Activated effector memory CD4-positive, alpha-beta T cell treated with Interleukin-2 at 50 U/mL for 16 hours (primary cell): ENCODE results near the gene SPDYC.

Experiments used
- DNase-seq: peaks from one replicate; pipeline ENCODE4 v3.0.0-alpha.2; 2020

Gene SPDYC

DNA sequence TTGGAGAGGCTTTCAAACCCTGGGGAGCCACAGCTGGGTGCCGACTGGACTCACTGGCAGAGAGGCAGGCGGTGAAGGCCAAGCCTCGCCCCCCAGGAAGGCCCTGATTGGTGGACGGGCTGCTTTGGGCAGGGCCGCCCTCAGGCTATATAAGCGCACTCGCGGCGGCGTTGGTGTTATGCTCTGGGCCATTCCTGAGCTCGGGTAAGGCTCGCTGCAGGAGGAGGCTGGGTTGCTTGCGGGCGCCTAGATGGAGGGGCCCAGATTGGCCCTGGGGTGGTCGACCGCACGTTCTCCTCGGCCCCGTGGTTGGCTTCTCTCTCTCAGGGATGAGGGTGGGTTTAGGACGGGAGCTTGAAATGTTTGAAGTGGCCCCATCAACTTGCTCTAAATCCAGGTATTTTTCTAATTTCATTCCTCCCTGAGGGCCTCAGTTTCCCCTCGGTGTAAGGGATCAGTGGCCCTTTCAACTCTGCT, at the start of gene SPDYC:
TSS of gene SPDYC (plus strand) at position 176 of the 477 bp plus-strand sequence. CDS start 1,125 bp downstream, outside the sequence.
- DNase-seq, result no peak

- DNase-seq, result no peak
These were observed 49.2 kb upstream of the SPDYC start for GRCh38 chr11:65120831-65121230.

GRCh38 chr11:65121447-65121864, 48.6 kb upstream of the SPDYC start:
- DNase-seq, result no peak

DNA sequence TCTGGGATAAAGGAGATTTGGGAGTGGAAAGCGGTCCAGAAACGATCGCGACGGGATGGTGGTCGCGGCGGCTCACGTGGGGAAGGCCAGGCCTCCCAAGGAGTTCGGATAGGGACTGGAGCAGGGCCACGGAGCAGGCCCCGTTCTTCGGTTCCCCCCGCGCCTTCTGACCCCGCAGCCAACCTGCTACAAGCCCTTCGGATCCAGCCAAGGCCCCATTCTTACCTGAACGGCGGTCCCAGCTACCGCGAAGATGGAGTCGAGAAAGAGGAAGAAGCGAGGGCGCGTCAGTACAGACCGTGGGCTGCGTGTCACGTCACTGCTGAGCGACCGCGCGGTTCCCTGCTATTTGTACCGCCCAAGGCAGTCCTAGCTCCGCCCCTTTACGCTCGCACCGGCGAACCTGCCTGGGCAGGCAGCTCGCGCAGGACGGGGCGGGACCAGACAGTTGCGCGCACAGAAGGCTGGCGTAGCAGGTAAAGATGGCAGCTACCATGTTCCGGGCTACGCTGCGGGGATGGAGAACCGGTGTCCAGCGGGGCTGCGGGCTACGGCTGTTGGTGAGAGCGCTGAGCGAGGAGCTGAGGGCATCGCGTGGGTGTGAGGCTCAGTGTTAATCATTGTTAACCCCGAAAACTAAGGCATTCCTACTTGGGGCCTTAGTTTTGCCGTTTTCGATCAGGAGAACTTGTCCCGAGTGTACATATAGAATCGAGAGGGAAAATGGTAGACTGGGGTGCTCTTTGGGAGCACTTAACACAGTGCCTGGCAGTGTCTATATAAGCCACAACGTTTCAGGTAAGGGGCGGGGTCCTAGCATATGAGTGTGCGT, 48.0 kb upstream of the SPDYC start, which contains the start of the genes FAU and MRPL49:
TSS of gene FAU (minus strand) at position 270 of the 832 bp plus-strand sequence. CDS start 321 bp downstream, outside the sequence.
TSS of gene MRPL49 (plus strand) at position 457 of the 832 bp plus-strand sequence. CDS start at position 483, 26 bp downstream.
- DNase-seq, result peak; percentile 98

GRCh38 chr11:65124480-65125196, 45.4 kb upstream of the SPDYC start:
- DNase-seq, result no peak

- no peak for DNase-seq
These were observed 44.6 kb upstream of the SPDYC start for GRCh38 chr11:65125197-65126056.

DNA sequence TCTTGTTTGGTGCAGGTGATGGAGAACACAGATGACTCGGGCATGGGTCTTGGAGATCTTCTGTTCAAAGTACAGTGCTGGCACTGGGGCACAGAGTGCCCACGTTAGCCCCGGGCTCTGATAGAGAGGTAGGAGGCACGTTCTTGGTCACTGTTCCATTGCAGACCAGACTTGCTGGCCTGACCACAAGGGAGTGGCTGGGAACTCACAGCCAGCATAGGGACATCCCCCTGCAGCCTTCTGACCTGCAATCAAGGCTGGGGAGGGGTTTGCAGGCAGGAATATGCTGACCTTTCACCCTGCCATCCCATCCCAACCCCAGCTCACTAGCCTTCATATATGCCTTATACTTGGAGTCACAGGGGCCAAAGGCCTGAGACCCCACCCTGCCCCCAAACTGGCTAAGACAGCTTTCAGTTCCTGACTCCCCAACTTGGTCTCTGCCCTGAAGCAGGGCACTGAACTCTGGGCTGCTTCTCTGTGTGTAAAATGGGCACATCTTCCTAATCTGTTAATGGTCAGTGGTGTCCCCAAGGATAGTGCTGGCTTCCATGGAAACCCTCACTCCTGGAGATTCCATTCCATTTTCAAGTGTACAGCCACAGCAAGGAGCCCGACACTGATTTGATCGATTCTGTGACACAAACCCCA, 43.3 kb upstream of the SPDYC start:
- no peak for DNase-seq

DNA sequence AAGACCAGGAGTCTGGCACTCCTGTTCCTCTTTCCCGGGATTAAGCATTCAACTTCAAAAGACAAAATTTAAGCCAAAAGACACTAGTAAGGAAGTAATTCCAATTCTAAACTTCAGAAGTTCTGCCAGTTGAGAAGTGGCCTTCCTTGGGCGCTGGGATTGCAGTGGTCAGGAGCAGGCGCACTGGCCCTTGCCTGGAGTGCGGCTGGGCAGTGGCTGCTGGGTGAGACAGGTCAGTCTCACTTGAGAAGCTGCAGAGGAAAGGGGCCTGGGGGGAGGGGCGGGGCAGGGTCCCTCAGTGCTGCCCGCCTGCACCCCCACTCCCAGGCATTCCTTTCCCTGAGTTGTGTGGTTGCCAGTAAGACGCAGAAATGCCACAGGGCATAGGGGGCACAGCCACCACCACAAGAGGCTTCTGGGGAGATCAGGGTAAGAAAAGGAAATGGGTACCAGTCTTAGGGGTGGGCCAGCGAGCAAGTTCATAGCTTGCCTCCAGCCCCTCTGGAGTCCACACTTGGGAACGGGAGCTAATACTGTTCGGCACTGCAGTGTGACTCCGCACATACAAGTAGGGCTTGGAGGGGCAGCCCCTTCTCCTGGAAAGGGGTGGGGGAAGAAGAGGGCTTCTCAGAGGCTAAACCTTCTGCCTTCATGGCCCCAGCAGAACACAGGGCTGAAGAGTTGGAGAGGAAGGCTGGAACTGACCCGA, 42.4 kb upstream of the SPDYC start:
- no peak for DNase-seq

- no peak for DNase-seq
These were observed 41.6 kb upstream of the SPDYC start for GRCh38 chr11:65128182-65129145.

GRCh38 chr11:65129649-65130441, 40.2 kb upstream of the SPDYC start:
- no peak for DNase-seq

DNA sequence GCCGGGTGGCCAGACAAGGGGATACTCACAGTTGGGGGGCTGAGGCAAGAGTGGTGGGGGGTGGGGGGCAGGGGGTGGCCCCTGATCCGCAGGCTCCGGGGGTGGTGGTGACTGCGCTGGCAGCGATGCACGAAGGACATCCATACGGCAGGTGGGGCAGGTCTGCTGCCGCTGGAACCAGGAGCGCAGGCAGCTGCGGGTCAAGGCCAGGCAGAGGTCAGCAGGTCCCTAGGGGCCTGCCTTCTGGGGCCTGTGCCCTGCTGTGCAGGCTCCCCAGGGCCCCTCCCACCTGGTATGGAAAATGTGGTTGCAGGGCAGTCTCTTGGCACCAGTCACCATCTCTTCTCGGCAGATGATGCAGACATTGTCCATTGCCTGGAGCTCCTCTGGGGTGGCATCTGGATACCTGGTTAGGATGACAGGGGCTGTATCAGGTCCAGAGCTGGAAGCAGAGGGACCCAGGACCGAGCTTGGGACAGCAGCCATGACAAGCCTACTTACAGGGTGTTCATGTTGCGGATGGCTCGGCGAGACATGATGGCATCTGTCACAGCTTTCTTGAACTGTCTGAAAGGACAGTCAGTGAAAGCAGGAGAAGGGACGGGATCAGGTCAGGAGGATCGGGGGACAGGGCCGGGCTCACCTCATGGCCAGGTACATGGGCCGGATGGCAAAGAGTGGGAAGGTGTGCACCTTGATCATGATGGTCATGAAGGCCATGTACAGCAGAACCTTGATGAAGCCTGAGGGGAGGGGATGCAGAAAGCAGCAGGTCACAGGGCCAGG, 39.2 kb upstream of the SPDYC start:
- no peak for DNase-seq

GRCh38 chr11:65131417-65131776, 38.6 kb upstream of the SPDYC start:
- DNase-seq, result no peak

DNA sequence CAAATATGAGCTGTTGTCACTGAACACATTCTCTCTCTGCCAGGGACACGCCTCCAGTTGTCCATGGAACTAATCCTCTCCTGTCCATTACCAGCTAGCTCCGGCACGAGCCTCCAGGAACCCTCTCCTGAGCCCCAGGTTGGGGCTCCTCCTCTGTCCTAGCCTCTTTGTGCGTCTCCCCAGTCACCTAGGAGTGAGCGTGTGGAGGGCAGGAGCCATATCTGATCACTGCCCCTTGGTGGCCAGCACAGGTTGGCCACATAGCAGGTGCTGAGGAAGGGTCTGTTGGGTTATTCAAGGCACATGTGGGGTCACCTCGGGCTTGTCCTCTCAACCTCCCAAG, 38.2 kb upstream of the SPDYC start:
- DNase-seq, result no peak

DNA sequence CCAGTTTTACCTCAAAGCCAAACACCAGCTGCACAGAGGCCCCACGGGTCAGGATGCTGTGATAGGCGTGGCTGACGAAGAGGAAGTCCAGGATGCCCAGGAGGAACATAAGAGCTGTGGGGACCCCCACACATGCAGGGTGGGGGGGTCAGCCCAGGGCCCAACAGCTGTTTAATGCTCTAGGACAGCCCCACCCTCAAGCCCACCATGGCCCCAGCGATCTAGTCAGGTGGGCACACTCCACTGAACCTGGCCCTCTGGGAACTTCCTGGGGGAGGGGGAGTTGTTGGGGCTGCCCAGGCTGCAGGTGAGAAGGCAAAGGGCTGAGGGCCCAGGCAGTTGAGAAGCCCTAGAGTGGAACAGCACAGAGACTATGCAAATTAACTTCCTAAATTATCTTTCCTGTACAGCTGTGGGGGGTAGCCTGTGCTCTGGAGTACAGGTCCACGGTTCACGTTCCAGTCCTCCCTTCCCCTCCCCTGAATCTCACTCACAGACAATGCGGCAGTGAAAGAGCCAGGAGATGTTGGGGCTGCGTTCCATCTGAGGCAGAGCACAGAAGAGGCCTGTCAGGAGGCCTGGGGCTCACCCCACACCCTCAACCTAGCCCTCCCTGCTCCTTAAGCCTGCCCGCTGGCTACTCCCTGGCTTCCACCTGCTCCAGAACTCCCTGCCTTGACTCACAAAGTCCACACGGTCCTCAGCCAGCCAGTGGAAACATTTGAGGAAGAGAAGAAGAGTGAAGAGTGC, 37.6 kb upstream of the SPDYC start:
- no peak for DNase-seq

- peak; percentile 22 for DNase-seq
These were observed 36.9 kb upstream of the SPDYC start for GRCh38 chr11:65132988-65133700.

- DNase-seq, result no peak
These were observed 36.3 kb upstream of the SPDYC start for GRCh38 chr11:65133724-65134123.

GRCh38 chr11:65134240-65134951, 35.6 kb upstream of the SPDYC start, which contains the start of gene SYVN1:
SYVN1 (minus strand) TSS chr11:65134519; CDS start chr11:65133601, 918 bp downstream.
- peak; percentile 90 for DNase-seq
